Fibroblast of lung (primary cell): ENCODE data around the gene PPP1R16B. TPM values are rescaled to one million over a fixed set of nuclear protein-coding genes. Genes with fewer than 3 reads are reported as not detected.

ENCODE experiments used
- DNase-seq, 2 donors: peaks; one replicate each; pipeline versions ENCODE4 v3.0.0 to v3.0.0-alpha.2; 2010; ENCODE audit warnings: low read depth in 2 of 2
- H2AFZ ChIP-seq: 2 replicates; pipeline ENCODE4 v1.5.1; 2012; ENCODE audit warnings: low read length, control low read depth, inconsistent platforms
- H3K27ac ChIP-seq: 2 replicates; pipeline ENCODE4 v1.5.1; 2011; ENCODE audit warnings: low read length, control low read depth; ENCODE audit not compliant: insufficient read depth
- H3K27me3 ChIP-seq: 2 replicates; pipeline ENCODE4 v1.5.1; 2011; ENCODE audit warnings: mild to moderate bottlenecking, low read length; ENCODE audit not compliant: control insufficient read depth, insufficient read depth
- H3K36me3 ChIP-seq: 2 replicates; pipeline ENCODE4 v1.5.1; 2011; ENCODE audit warnings: low read length; ENCODE audit not compliant: control insufficient read depth, insufficient read depth
- H3K4me1 ChIP-seq: 2 replicates; pipeline ENCODE4 v1.5.1; 2011; ENCODE audit warnings: low read length; ENCODE audit not compliant: control insufficient read depth, insufficient read depth; ENCODE audit errors: extremely low read depth
- H3K4me2 ChIP-seq: 2 replicates; pipeline ENCODE4 v1.5.1; 2011; ENCODE audit warnings: low read length, control low read depth; ENCODE audit not compliant: insufficient read depth; ENCODE audit errors: extremely low read depth
- H3K4me3 ChIP-seq, 4 experiments: fragments of 200-600 bp in 1 of 4; sonication (generic) in 1 of 4; replicated peaks in 1 of 4; 2 replicates each; pipeline ENCODE4 v1.5.1; 2011 to 2016; ENCODE audit warnings: low read length in 4 of 4, low read depth in 3 of 4, mild to moderate bottlenecking in 3 of 4, control low read depth in 2 of 4, inconsistent platforms in 1 of 4, mixed read lengths in 1 of 4; ENCODE audit not compliant: insufficient read depth in 1 of 4; ENCODE audit errors: control extremely low read depth in 1 of 4
- H3K79me2 ChIP-seq: 2 replicates; pipeline ENCODE4 v1.5.1; 2012; ENCODE audit warnings: mild to moderate bottlenecking, low read length, inconsistent platforms; ENCODE audit not compliant: control insufficient read depth, insufficient read depth
- H3K9ac ChIP-seq: 2 replicates; pipeline ENCODE4 v1.5.1; 2011; ENCODE audit warnings: mild to moderate bottlenecking, low read length, control low read depth; ENCODE audit not compliant: insufficient read depth
- H3K9me3 ChIP-seq: 2 replicates; pipeline ENCODE4 v1.5.1; 2012; ENCODE audit warnings: low read depth, low read length; ENCODE audit not compliant: control insufficient read depth, insufficient read depth
- H4K20me1 ChIP-seq: 2 replicates; pipeline ENCODE4 v1.5.1; 2011; ENCODE audit warnings: low read length; ENCODE audit not compliant: control insufficient read depth, insufficient read depth; ENCODE audit errors: extremely low read depth
- CTCF ChIP-seq, 2 donors: IDR thresholded peaks in 1 of 2; conservative IDR thresholded peaks in 1 of 2; 1 replicate in 1 of 2; 2 replicates in 1 of 2; pipeline ENCODE4 v1.5.1; 2011 to 2012; ENCODE audit warnings: low read length in 2 of 2, control low read depth in 1 of 2, inconsistent platforms in 1 of 2, low read depth in 1 of 2, mild to moderate bottlenecking in 1 of 2
- EZH2 ChIP-seq: IDR thresholded peaks from 2 replicates; pipeline ENCODE4 v1.5.1; 2012; ENCODE audit warnings: low read length, control low read depth, mild to moderate bottlenecking; ENCODE audit errors: missing control alignments
- polyA plus RNA-seq, 2 donors: library from polyadenylated mRNA; depleted of rRNA in 1 of 2; stranded (reverse) in 1 of 2; unstranded in 1 of 2; fragments of >200 nt; gene quantifications; 2 replicates each; pipeline ENCODE4 v1.2.1, GENCODE V29; 2011 to 2012; ENCODE audit warnings: missing spikeins in 1 of 2
- total RNA-seq: library from RNA; depleted of rRNA; stranded (reverse); fragments of >200 nt; gene quantifications from 2 replicates; pipeline ENCODE4 v1.2.1, GENCODE V29; 2014

PPP1R16B gene
- total and polyA plus RNA-seq, 2 donors (not counting 1 experiment from before 2014, with no cell fraction given), result under 0.01 TPM; not detected in 1

- H3K4me3 ChIP-seq, result no peak overlapping the region
- no peaks in the 10 kb centered on the region for H3K79me2 ChIP-seq
- H3K27ac ChIP-seq, result no peak overlapping the region
- H4K20me1 ChIP-seq, result no peaks in the 10 kb centered on the region
- H3K9ac ChIP-seq, result no peak overlapping the region
- no peaks in the 10 kb centered on the region for H3K9me3 ChIP-seq
- H3K27me3 ChIP-seq, result no peaks in the 10 kb centered on the region
- no peak overlapping the region for H3K4me2 ChIP-seq
- peaks cover 1% of the 10 kb centered on the region for H3K36me3 ChIP-seq
- TF ChIP-seq EZH2, result no peak
- no peak for TF ChIP-seq CTCF (conservative IDR thresholded peaks at IDR 0.05 in 1 of 2, IDR thresholded peaks at IDR 0.05 in 1 of 2; ENCODE audit: low read depth in 1 of 2, low read length in 2 of 2)
- no peaks in the 10 kb centered on the region for H3K4me1 ChIP-seq
- H2AFZ ChIP-seq, result no peak overlapping the region
- no peak for DNase-seq
Observed at GRCh38 chr20:38760978-38761377, 44.5 kb upstream of the PPP1R16B start.

- no peak overlapping the region for H2AFZ ChIP-seq
- H3K36me3 ChIP-seq, result peaks cover 1% of the 10 kb centered on the region
- no peak for DNase-seq
- H3K4me2 ChIP-seq, result no peak overlapping the region
- no peaks in the 10 kb centered on the region for H3K79me2 ChIP-seq
- H3K27ac ChIP-seq, result no peak overlapping the region
- H3K27me3 ChIP-seq, result no peaks in the 10 kb centered on the region
- H3K9me3 ChIP-seq, result no peaks in the 10 kb centered on the region
- H4K20me1 ChIP-seq, result no peaks in the 10 kb centered on the region
- H3K4me1 ChIP-seq, result no peaks in the 10 kb centered on the region
- H3K4me3 ChIP-seq, result no peak overlapping the region
- no peak overlapping the region for H3K9ac ChIP-seq
- no peak for TF ChIP-seq EZH2
- TF ChIP-seq CTCF (conservative IDR thresholded peaks at IDR 0.05 in 1 of 2, IDR thresholded peaks at IDR 0.05 in 1 of 2; ENCODE audit: low read depth in 1 of 2, low read length in 2 of 2), result no peak
Observed at GRCh38 chr20:38762174-38762573, 43.3 kb upstream of the PPP1R16B start.

- Histone ChIP-seq H3K9me3 (no peaks in the 10 kb centered on the region), H3K79me2 (no peaks in the 10 kb centered on the region), H3K4me3 (no peak overlapping the region), H4K20me1 (no peaks in the 10 kb centered on the region), H3K4me2 (no peak overlapping the region), H3K36me3 (peaks cover 4% of the 10 kb centered on the region), H3K27ac (no peak overlapping the region), H3K9ac (no peak overlapping the region), H3K4me1 (no peaks in the 10 kb centered on the region), H2AFZ (no peak overlapping the region), H3K27me3 (no peaks in the 10 kb centered on the region)
- no peak for TF ChIP-seq EZH2
- no peak for TF ChIP-seq CTCF (conservative IDR thresholded peaks at IDR 0.05 in 1 of 2, IDR thresholded peaks at IDR 0.05 in 1 of 2; ENCODE audit: low read depth in 1 of 2, low read length in 2 of 2)
- no peak for DNase-seq
Observed at GRCh38 chr20:38763616-38764015, 41.9 kb upstream of the PPP1R16B start.
